Lower lobe of right lung (tissue), 2 donors: ENCODE measurements around the gene PPL. TPM values are rescaled to one million over a fixed set of nuclear protein-coding genes. Genes with fewer than 3 reads are reported as not detected.

Experiments used
- ATAC-seq, 2 donors: fragments of 200-7000 bp; cut with Tn5 transposase; one replicate each; pipeline ENCODE4 v1.9.1; 2020 to 2022; ENCODE audit warnings: mild to moderate bottlenecking in 2 of 2, moderate library complexity in 2 of 2
- DNase-seq: peaks from one replicate; pipeline ENCODE4 v3.0.0-alpha.2; 2020
- H3K27ac ChIP-seq: fragments of 200-600 bp; one replicate; pipeline ENCODE4 v1.8.0; 2022
- H3K27me3 ChIP-seq: fragments of 200-600 bp; one replicate; pipeline ENCODE4 v1.8.0; 2022; ENCODE audit warnings: low read depth
- H3K36me3 ChIP-seq: fragments of 200-600 bp; one replicate; pipeline ENCODE4 v1.8.0; 2022; ENCODE audit warnings: mild to moderate bottlenecking
- H3K4me1 ChIP-seq: fragments of 200-600 bp; one replicate; pipeline ENCODE4 v1.8.0; 2022
- H3K4me3 ChIP-seq: fragments of 200-600 bp; one replicate; pipeline ENCODE4 v1.8.0; 2022; ENCODE audit warnings: mild to moderate bottlenecking
- H3K9me3 ChIP-seq: fragments of 200-600 bp; one replicate; pipeline ENCODE4 v1.8.0; 2022
- CTCF ChIP-seq: fragments of 200-600 bp; IDR thresholded peaks from one replicate; pipeline ENCODE4 v1.8.0; 2022; ENCODE audit warnings: antibody characterized with exemption, mild to moderate bottlenecking
- intact Hi-C: fragments of 100-400 bp; cut with DNase I; formaldehyde crosslinking; loops from one replicate; pipeline ENCODE4 v1.11.0; 2022
- total RNA-seq: library from RNA; stranded (reverse); fragmentation: NEBNext Ultra II Directional; extraction: Animal tissue kit (Norgen Biotek cat#: 25700); gene quantifications from one replicate; pipeline ENCODE4 v1.2.1, GENCODE V29; 2021
- donor health status: DM: no; HTN: yes; CAD: no; lungs with severe emphysema.

Gene PPL
- total RNA-seq, 1 donor from 2014 or later = 60.5 TPM

GRCh38 chr16:4979736-4980660, 43.0 kb upstream of the PPL start:
- Histone ChIP-seq H3K4me1 (no peaks in the 10 kb centered on the region), H3K27me3 (no peaks in the 10 kb centered on the region), H3K27ac (no peak overlapping the region), H3K36me3 (no peaks in the 10 kb centered on the region), H3K4me3 (no peak overlapping the region), H3K9me3 (no peaks in the 10 kb centered on the region)
- DNase-seq (peak; percentile 13), ATAC-seq (no peak)
- TF ChIP-seq CTCF = no peak
- intact Hi-C loops = no loop called here

- Histone ChIP-seq H3K9me3 (no peaks in the 10 kb centered on the region), H3K4me1 (no peaks in the 10 kb centered on the region), H3K4me3 (no peak overlapping the region), H3K36me3 (no peaks in the 10 kb centered on the region), H3K27ac (no peak overlapping the region), H3K27me3 (no peaks in the 10 kb centered on the region)
- ATAC-seq (no peak), DNase-seq (peak; percentile 1)
- intact Hi-C loops = no loop called here
- no peak for TF ChIP-seq CTCF
These were observed 42.2 kb upstream of the PPL start for GRCh38 chr16:4979164-4979563.

- DNase-seq = no peak
- Histone ChIP-seq H3K9me3 (no peaks in the 10 kb centered on the region), H3K4me1 (no peaks in the 10 kb centered on the region), H3K27me3 (no peaks in the 10 kb centered on the region), H3K4me3 (no peak overlapping the region), H3K27ac (no peak overlapping the region), H3K36me3 (no peaks in the 10 kb centered on the region)
- TF ChIP-seq CTCF = no peak
- ATAC-seq = peak in 1 of 2 donors; percentile 28
- intact Hi-C loops = no loop called here
These were observed 39.7 kb upstream of the PPL start for GRCh38 chr16:4976611-4977145.

DNA sequence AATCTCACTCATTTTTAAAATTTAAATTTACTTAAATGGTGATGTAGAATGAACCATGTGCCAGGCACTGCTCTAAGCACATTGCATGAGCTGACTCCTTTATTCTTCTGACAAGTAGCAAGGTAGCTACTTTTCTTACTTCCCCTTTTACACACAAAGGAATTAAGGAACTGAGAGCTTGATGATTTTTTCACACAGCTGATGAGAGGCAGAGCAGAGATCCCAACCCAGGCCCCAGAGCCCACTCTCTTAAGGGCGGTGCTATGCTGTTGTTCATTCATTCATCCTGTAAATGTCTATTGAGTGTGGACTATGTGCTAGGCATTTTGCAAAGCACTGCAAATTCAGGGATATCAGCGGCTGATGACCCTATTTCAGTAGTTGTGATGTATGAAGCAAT, 39.1 kb upstream of the PPL start:
- H3K4me1 ChIP-seq = no peaks in the 10 kb centered on the region
- no peaks in the 10 kb centered on the region for H3K36me3 ChIP-seq
- peak in 1 of 2 donors; percentile 25 for ATAC-seq
- no peaks in the 10 kb centered on the region for H3K9me3 ChIP-seq
- no peak for TF ChIP-seq CTCF
- no peak overlapping the region for H3K4me3 ChIP-seq
- DNase-seq = no peak
- no peak overlapping the region for H3K27ac ChIP-seq
- intact Hi-C loops = no loop called here
- no peaks in the 10 kb centered on the region for H3K27me3 ChIP-seq

GRCh38 chr16:4972938-4973587, 36.1 kb upstream of the PPL start:
- H3K27ac ChIP-seq = no peak overlapping the region
- ATAC-seq = no peak
- H3K27me3 ChIP-seq = no peaks in the 10 kb centered on the region
- H3K9me3 ChIP-seq = no peaks in the 10 kb centered on the region
- H3K36me3 ChIP-seq = no peaks in the 10 kb centered on the region
- H3K4me1 ChIP-seq = no peaks in the 10 kb centered on the region
- TF ChIP-seq CTCF = no peak
- no peak overlapping the region for H3K4me3 ChIP-seq
- no peak for DNase-seq
- intact Hi-C loops = no loop called here
